ENCODE results near the gene ARHGEF37. TPM values are rescaled to one million over a fixed set of nuclear protein-coding genes. Genes with fewer than 3 reads are reported as not detected.

The ARHGEF37 gene
- total and polyA plus RNA-seq, 7 experiments from 2014 or later, result 0.43 to 1.8 (median 0.60) TPM; not detected in 1

- H3K9me3 Mint-ChIP-seq, result no peaks in the 10 kb centered on the region
- no peak overlapping the region for H3K27ac Mint-ChIP-seq
- peaks cover 0 to 2% (median 0%) of the 10 kb centered on the region in 7 donors for H3K4me1 Mint-ChIP-seq
- Histone ChIP-seq H3K4me3 (ENCODE audit: low read length) (no peak overlapping the region), H3K9me3 (ENCODE audit: control insufficient read depth in 2 of 3, low read length in 3 of 3) (no peaks in the 10 kb centered on the region), H3K4me1 (ENCODE audit: control insufficient read depth in 2 of 2, insufficient read depth in 2 of 2, low read length in 2 of 2) (no peaks in the 10 kb centered on the region), H3K36me3 (ENCODE audit: control insufficient read depth in 2 of 3, insufficient read depth in 3 of 3, low read length in 3 of 3) (no peaks in the 10 kb centered on the region), H3K27ac (ENCODE audit: low read depth, low read length) (no peak overlapping the region), H3K27me3 (ENCODE audit: control insufficient read depth in 2 of 2, insufficient read depth in 2 of 2, low read length in 2 of 2) (no peaks in the 10 kb centered on the region)
- peaks cover 0 to 3% (median 0%) of the 10 kb centered on the region in 5 donors for H3K27me3 Mint-ChIP-seq
- ChIA-PET CTCF (interaction anchor here (1.2 to 5.7 kb wide), 4 partner anchors 184 to 215 kb away, joined by 3 to 93 read pairs (median 7); no protein-coding TSS in a partner anchor), POLR2A (no interaction called here)
- intact Hi-C loops (cut with micrococcal nuclease), result no loop called here
- no peak for ATAC-seq
- H3K4me3 Mint-ChIP-seq, result no peak overlapping the region
- no peak for DNase-seq
- H3K36me3 Mint-ChIP-seq, result no peaks in the 10 kb centered on the region
Observed at GRCh38 chr5:149638136-149638535, 56.8 kb downstream of the ARHGEF37 start.

DNA sequence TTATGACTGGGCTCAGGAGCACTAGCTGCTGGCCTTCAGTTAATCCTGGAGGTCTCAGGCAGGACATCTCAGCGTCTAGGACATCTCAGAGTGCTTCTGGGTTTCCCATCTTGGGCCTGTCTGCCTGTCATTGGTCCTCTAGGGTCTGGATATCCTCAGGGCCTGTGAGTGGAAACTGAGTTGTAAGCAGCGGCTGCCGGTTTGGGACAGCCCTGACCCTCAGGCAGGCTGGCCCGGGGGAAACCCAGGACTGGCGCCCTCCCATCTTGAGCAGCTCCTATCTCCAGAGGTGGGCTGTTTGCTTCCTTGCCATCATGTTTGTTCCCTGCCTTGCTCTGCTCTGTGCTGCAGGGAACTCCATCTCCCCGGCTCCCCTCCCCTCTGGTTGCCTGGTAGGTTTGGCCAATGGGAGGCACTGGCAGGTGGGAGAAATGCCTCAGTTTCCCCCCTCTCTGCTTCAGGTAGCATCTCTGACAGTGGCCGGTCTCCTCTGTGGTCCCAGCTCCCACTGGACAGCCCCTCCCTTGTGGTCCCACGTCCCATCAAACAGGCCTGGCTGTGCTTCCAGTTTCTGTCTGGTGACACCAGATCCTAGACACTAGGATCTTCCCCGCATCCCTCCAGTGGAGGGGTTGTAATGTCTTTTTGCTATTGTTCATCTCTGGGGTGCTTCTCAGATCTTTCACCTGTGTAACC, 57.4 kb downstream of the ARHGEF37 start:
- no peak overlapping the region for H3K4me3 ChIP-seq (ENCODE audit: low read length)
- intact Hi-C loops (cut with micrococcal nuclease), result no loop called here
- no peak overlapping the region for H3K4me3 Mint-ChIP-seq
- no peaks in the 10 kb centered on the region for H3K4me1 ChIP-seq (ENCODE audit: control insufficient read depth in 2 of 2, insufficient read depth in 2 of 2, low read length in 2 of 2)
- no peaks in the 10 kb centered on the region for H3K36me3 Mint-ChIP-seq
- ChIA-PET CTCF (interaction anchor here (1.2 to 5.7 kb wide), 4 partner anchors 183 to 214 kb away, joined by 3 to 93 read pairs (median 7); no protein-coding TSS in a partner anchor), POLR2A (no interaction called here)
- H3K9me3 Mint-ChIP-seq, result no peaks in the 10 kb centered on the region
- H3K4me1 Mint-ChIP-seq, result peaks cover 0 to 2% (median 0%) of the 10 kb centered on the region in 7 donors
- DNase-seq, result no peak
- H3K36me3 ChIP-seq (ENCODE audit: control insufficient read depth in 2 of 3, insufficient read depth in 3 of 3, low read length in 3 of 3), result no peaks in the 10 kb centered on the region
- no peaks in the 10 kb centered on the region for H3K9me3 ChIP-seq (ENCODE audit: control insufficient read depth in 2 of 3, low read length in 3 of 3)
- peaks cover 0 to 3% (median 0%) of the 10 kb centered on the region in 5 donors for H3K27me3 Mint-ChIP-seq
- no peak for ATAC-seq
- no peak overlapping the region for H3K27ac ChIP-seq (ENCODE audit: low read depth, low read length)
- H3K27ac Mint-ChIP-seq, result no peak overlapping the region
- H3K27me3 ChIP-seq (ENCODE audit: control insufficient read depth in 2 of 2, insufficient read depth in 2 of 2, low read length in 2 of 2), result no peaks in the 10 kb centered on the region

DNA sequence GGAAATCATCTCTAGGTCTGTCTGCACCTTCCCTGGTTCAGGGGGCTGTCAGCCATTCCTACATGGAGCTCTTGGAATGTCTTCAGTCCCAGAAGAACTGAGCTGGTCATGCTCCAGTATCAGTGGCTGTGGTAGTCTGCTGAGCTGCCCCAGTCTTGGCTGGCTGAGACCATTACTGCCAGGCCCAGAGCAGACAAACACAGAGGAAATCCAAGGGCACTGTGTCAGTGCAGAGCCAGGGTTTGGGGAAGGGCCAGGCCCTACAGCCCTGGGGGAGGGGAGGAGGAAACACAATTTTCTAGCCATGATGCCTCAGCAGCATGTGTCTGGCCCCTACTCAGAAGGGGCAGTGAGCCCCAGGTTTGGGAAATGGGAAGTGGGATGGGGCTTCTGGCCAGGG, 58.4 kb downstream of the ARHGEF37 start:
- H3K9me3 ChIP-seq (ENCODE audit: control insufficient read depth in 2 of 3, low read length in 3 of 3), result no peaks in the 10 kb centered on the region
- no peaks in the 10 kb centered on the region for H3K4me1 ChIP-seq (ENCODE audit: control insufficient read depth in 2 of 2, insufficient read depth in 2 of 2, low read length in 2 of 2)
- Mint-ChIP-seq H3K4me3 (no peak overlapping the region), H3K27me3 (peaks cover 0 to 3% (median 0%) of the 10 kb centered on the region in 5 donors), H3K27ac (no peak overlapping the region), H3K9me3 (no peaks in the 10 kb centered on the region), H3K36me3 (no peaks in the 10 kb centered on the region), H3K4me1 (peaks cover 0 to 2% (median 0%) of the 10 kb centered on the region in 7 donors)
- no peaks in the 10 kb centered on the region for H3K27me3 ChIP-seq (ENCODE audit: control insufficient read depth in 2 of 2, insufficient read depth in 2 of 2, low read length in 2 of 2)
- ATAC-seq (no peak), DNase-seq (no peak)
- intact Hi-C loops (cut with micrococcal nuclease), result no loop called here
- H3K4me3 ChIP-seq (ENCODE audit: low read length), result no peak overlapping the region
- ChIA-PET POLR2A (no interaction called here), CTCF (interaction anchor here (1.3 to 5.7 kb wide), 2 partner anchors 182 to 192 kb away, joined by 4 to 93 read pairs; no protein-coding TSS in a partner anchor)
- H3K27ac ChIP-seq (ENCODE audit: low read depth, low read length), result no peak overlapping the region
- no peaks in the 10 kb centered on the region for H3K36me3 ChIP-seq (ENCODE audit: control insufficient read depth in 2 of 3, insufficient read depth in 3 of 3, low read length in 3 of 3)

DNA sequence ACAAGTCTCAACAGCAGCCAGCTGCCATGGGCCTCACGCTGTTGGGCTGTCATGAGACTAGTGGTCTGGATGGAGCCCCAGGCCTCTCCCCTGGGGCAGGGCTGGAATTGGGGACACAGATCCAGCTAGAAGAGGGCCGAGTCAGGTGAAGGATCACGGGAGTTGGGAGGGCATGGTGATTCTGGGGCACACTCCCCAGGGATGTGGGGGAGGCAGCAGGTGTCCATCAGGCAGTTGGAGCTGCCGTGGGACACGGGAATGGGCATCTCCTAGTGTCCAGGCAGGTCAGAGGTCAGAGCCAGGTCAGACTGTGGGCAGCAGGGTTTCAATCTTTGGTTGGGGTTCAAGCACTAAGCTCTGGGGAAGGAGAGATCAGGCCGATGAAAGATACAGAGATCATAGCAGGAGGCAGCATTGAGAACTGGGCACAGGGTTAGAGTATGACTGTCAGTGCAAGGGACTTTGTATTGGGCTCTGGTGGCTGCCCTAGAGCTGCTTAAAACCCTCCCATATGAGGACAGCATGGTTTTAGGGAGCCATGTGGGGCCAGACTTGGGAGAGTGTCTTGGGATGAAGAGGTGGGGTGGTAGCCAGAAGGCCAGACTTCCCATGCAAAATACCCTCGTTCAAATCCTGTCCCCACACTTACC, 59.2 kb downstream of the ARHGEF37 start:
- no peak for DNase-seq
- Mint-ChIP-seq H3K36me3 (no peaks in the 10 kb centered on the region), H3K27ac (no peak overlapping the region), H3K9me3 (no peaks in the 10 kb centered on the region), H3K4me1 (peaks cover 0 to 2% (median 0%) of the 10 kb centered on the region in 7 donors), H3K27me3 (peaks cover 0 to 3% (median 0%) of the 10 kb centered on the region in 5 donors), H3K4me3 (no peak overlapping the region)
- Histone ChIP-seq H3K27ac (ENCODE audit: low read depth, low read length) (no peak overlapping the region), H3K4me3 (ENCODE audit: low read length) (no peak overlapping the region), H3K27me3 (ENCODE audit: control insufficient read depth in 2 of 2, insufficient read depth in 2 of 2, low read length in 2 of 2) (no peaks in the 10 kb centered on the region), H3K4me1 (ENCODE audit: control insufficient read depth in 2 of 2, insufficient read depth in 2 of 2, low read length in 2 of 2) (no peaks in the 10 kb centered on the region), H3K9me3 (ENCODE audit: control insufficient read depth in 2 of 3, low read length in 3 of 3) (no peaks in the 10 kb centered on the region), H3K36me3 (ENCODE audit: control insufficient read depth in 2 of 3, insufficient read depth in 3 of 3, low read length in 3 of 3) (no peaks in the 10 kb centered on the region)
- intact Hi-C loops (cut with micrococcal nuclease), result no loop called here
- ATAC-seq, result no peak
- POLR2A ChIA-PET, result no interaction called here
- CTCF ChIA-PET, result interaction anchor here (0.7 to 5.7 kb wide), 4 partner anchors 9 to 213 kb away, joined by 3 to 93 read pairs (median 4); no protein-coding TSS in a partner anchor

DNA sequence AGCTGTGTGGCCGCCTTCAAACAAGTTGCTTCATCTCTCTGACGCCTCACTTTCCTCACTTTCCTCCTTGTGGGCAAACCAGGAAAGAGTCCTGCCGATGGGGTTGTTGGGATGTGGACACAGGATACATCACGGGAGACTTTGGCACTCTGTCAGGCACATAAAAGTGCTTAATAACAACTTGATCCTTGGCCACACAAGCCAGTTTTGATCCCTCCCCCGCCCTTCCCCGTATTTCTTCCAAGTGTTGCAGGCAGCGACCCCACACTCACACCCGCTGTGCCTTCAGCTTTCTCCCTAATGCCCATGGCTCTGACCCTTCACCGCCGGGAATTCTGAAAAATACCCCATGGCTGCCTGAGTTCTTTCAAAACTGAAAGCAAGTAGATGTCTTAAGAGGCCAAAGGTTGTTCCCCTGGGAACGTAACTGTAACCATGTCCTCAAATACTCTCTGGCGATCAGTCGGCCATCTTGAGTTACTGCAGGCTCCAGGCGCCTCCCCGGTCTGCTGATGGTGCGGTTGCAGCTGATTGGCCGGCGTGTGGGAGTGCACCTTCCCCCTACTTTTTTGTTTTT, 59.8 kb downstream of the ARHGEF37 start:
- no peak overlapping the region for H3K27ac ChIP-seq (ENCODE audit: low read depth, low read length)
- no peak overlapping the region for H3K4me3 ChIP-seq (ENCODE audit: low read length)
- intact Hi-C loops (cut with micrococcal nuclease), result no loop called here
- H3K4me3 Mint-ChIP-seq, result no peak overlapping the region
- H3K27me3 Mint-ChIP-seq, result peaks cover 0 to 3% (median 0%) of the 10 kb centered on the region in 5 donors
- CTCF ChIA-PET, result interaction anchor here (0.7 to 5.7 kb wide), 5 partner anchors 8 to 212 kb away, joined by 3 to 93 read pairs (median 3); no protein-coding TSS in a partner anchor
- H3K9me3 ChIP-seq (ENCODE audit: control insufficient read depth in 2 of 3, low read length in 3 of 3), result no peaks in the 10 kb centered on the region
- POLR2A ChIA-PET, result no interaction called here
- peaks cover 0 to 2% (median 0%) of the 10 kb centered on the region in 7 donors for H3K4me1 Mint-ChIP-seq
- DNase-seq, result no peak
- H3K9me3 Mint-ChIP-seq, result no peaks in the 10 kb centered on the region
- H3K27me3 ChIP-seq (ENCODE audit: control insufficient read depth in 2 of 2, insufficient read depth in 2 of 2, low read length in 2 of 2), result no peaks in the 10 kb centered on the region
- ATAC-seq, result no peak
- no peak overlapping the region for H3K27ac Mint-ChIP-seq
- H3K4me1 ChIP-seq (ENCODE audit: control insufficient read depth in 2 of 2, insufficient read depth in 2 of 2, low read length in 2 of 2), result no peaks in the 10 kb centered on the region
- H3K36me3 Mint-ChIP-seq, result no peaks in the 10 kb centered on the region
- no peaks in the 10 kb centered on the region for H3K36me3 ChIP-seq (ENCODE audit: control insufficient read depth in 2 of 3, insufficient read depth in 3 of 3, low read length in 3 of 3)

- ChIA-PET POLR2A (no interaction called here), CTCF (interaction anchor here (0.7 kb wide), 2 partner anchors 23 to 185 kb away, joined by 3 to 4 read pairs; no protein-coding TSS in a partner anchor)
- ATAC-seq (no peak), DNase-seq (no peak)
- Histone ChIP-seq H3K27ac (ENCODE audit: low read depth, low read length) (no peak overlapping the region), H3K36me3 (ENCODE audit: control insufficient read depth in 2 of 3, insufficient read depth in 3 of 3, low read length in 3 of 3) (no peaks in the 10 kb centered on the region), H3K9me3 (ENCODE audit: control insufficient read depth in 2 of 3, low read length in 3 of 3) (no peaks in the 10 kb centered on the region), H3K27me3 (ENCODE audit: control insufficient read depth in 2 of 2, insufficient read depth in 2 of 2, low read length in 2 of 2) (no peaks in the 10 kb centered on the region), H3K4me1 (ENCODE audit: control insufficient read depth in 2 of 2, insufficient read depth in 2 of 2, low read length in 2 of 2) (peaks cover 0 to under 1% of the 10 kb centered on the region in 2 donors), H3K4me3 (ENCODE audit: low read length) (no peak overlapping the region)
- no peaks in the 10 kb centered on the region for H3K9me3 Mint-ChIP-seq
- intact Hi-C loops (cut with micrococcal nuclease), result no loop called here
- H3K4me3 Mint-ChIP-seq, result no peak overlapping the region
- no peaks in the 10 kb centered on the region for H3K36me3 Mint-ChIP-seq
- H3K4me1 Mint-ChIP-seq, result peaks cover 0 to 5% (median 3%) of the 10 kb centered on the region in 7 donors
- no peak overlapping the region for H3K27ac Mint-ChIP-seq
- peaks cover 0 to 3% (median 0%) of the 10 kb centered on the region in 5 donors for H3K27me3 Mint-ChIP-seq
Observed at GRCh38 chr5:149641600-149641999, 60.3 kb downstream of the ARHGEF37 start.
